Spleen (tissue), 11 donors: ENCODE results near the gene WNT9A. TPM values are rescaled to one million over a fixed set of nuclear protein-coding genes. Genes with fewer than 3 reads are reported as not detected.
A peak's percentile ranks its signal among the peaks of the same experiment; 100 is the strongest.

Source experiments
- DNase-seq: peaks from one replicate; pipeline ENCODE4 v3.0.0-alpha.2; 2020
- H3K27ac ChIP-seq, 8 donors: fragments of 200-600 bp; sonication (generic) in 7 of 8; 1 replicate in 4 of 8; 2 replicates in 4 of 8; pipeline versions ENCODE4 v1.5.0 to v1.8.0; 2016 to 2021; ENCODE audit warnings: inconsistent platforms in 4 of 8, mild to moderate bottlenecking in 4 of 8, moderate library complexity in 1 of 8
- H3K27me3 ChIP-seq, 7 donors: fragments of 200-600 bp; sonication (generic) in 6 of 7; replicated peaks in 1 of 7; 1 replicate in 4 of 7; 2 replicates in 3 of 7; pipeline versions ENCODE4 v1.5.0 to v1.8.0; 2016 to 2021; ENCODE audit warnings: inconsistent platforms in 3 of 7, mild to moderate bottlenecking in 1 of 7
- H3K36me3 ChIP-seq, 6 donors: fragments of 200-600 bp; sonication (generic) in 5 of 6; 1 replicate in 4 of 6; 2 replicates in 2 of 6; pipeline versions ENCODE4 v1.5.0 to v1.8.0; 2016 to 2021; ENCODE audit warnings: inconsistent platforms in 2 of 6
- H3K4me1 ChIP-seq, 6 donors: fragments of 200-600 bp; sonication (generic) in 5 of 6; 1 replicate in 3 of 6; 2 replicates in 3 of 6; pipeline versions ENCODE4 v1.5.0 to v1.8.0; 2016 to 2021; ENCODE audit warnings: inconsistent platforms in 3 of 6
- H3K4me3 ChIP-seq, 8 donors: fragments of 200-600 bp; sonication (generic) in 7 of 8; 1 replicate in 4 of 8; 2 replicates in 4 of 8; pipeline versions ENCODE4 v1.5.0 to v1.8.0; 2016 to 2021; ENCODE audit warnings: inconsistent platforms in 4 of 8, mild to moderate bottlenecking in 4 of 8, moderate library complexity in 2 of 8
- H3K9me3 ChIP-seq, 8 donors: fragments of 200-600 bp; sonication (generic) in 7 of 8; 1 replicate in 4 of 8; 2 replicates in 4 of 8; pipeline versions ENCODE4 v1.5.0 to v1.8.0; 2016 to 2021; ENCODE audit warnings: inconsistent platforms in 4 of 8
- POLR2A ChIP-seq, 3 donors: fragments of 450-650 bp; IDR thresholded peaks; one replicate each; pipeline ENCODE4 v1.5.1; 2017; ENCODE audit warnings: antibody characterized with exemption in 3 of 3, mild to moderate bottlenecking in 1 of 3
- POLR2AphosphoS5 ChIP-seq, 3 donors: sonication (generic); formaldehyde crosslinking; IDR thresholded peaks; one replicate each; pipeline ENCODE4 v1.5.1; 2017; ENCODE audit warnings: antibody characterized with exemption in 3 of 3
- WGBS, 5 donors: extraction: QIAGEN DNeasy Blood & Tissue Kit in 3 of 5; methylation state at CpG; one replicate each; pipeline versions ENCODE4 v1.1.5 to v1.1.7; 2013 to 2018; 5-methylcytosine and 5-hydroxymethylcytosine counted together
- intact Hi-C: fragments of 100-400 bp; cut with DNase I; formaldehyde crosslinking; loops from one replicate; pipeline ENCODE4 v1.15.0; 2023; ENCODE audit warnings: low total_unique reads
- polyA plus RNA-seq, 3 donors: library from polyadenylated mRNA; stranded (reverse); fragments of 200-250 nt; gene quantifications; one replicate each; pipeline ENCODE4 v1.2.1, GENCODE V29; 2013
- total RNA-seq, 7 donors: library from RNA; depleted of rRNA in 3 of 7; stranded (reverse); fragments of >200 nt in 3 of 7; fragmentation: NEBNext Ultra II Directional in 4 of 7; extraction: Animal tissue kit (Norgen Biotek cat#: 25700) in 4 of 7; gene quantifications; one replicate each; pipeline versions ENCODE4 v1.1.0 to v1.2.1, GENCODE V29; 2016 to 2021
- TF ChIP-seq, protein P1 (sequence below), 11 experiments: fragments of 200-600 bp in 7 of 11; fragments of 450-650 bp in 4 of 11; sonication (generic) in 4 of 11; IDR thresholded peaks in 8 of 11; conservative IDR thresholded peaks in 3 of 11; 1 replicate in 7 of 11; 2 replicates in 4 of 11; pipeline versions ENCODE4 v1.4.0 to v1.8.0; 2016 to 2021; ENCODE audit warnings: antibody characterized with exemption in 11 of 11, inconsistent platforms in 4 of 11, mild to moderate bottlenecking in 1 of 11
- donor health status: healthy with polysubstance abuse.
- donor health status: DM: no; HTN: no; CAD: no; lungs with moderate emphysema.
- donor health status: DM: no; HTN: no; CAD: no.
- donor health status: Bipolar disorder and iron deficiency.
- donor health status: healthy.
- donor health status: DM: no; HTN: no; CAD: no.
- donor health status: DM: yes; HTN: yes; CAD: no.

Gene WNT9A
- total and polyA plus RNA-seq, 10 donors, result 0.08 to 3.6 (median 0.77) TPM

DNA sequence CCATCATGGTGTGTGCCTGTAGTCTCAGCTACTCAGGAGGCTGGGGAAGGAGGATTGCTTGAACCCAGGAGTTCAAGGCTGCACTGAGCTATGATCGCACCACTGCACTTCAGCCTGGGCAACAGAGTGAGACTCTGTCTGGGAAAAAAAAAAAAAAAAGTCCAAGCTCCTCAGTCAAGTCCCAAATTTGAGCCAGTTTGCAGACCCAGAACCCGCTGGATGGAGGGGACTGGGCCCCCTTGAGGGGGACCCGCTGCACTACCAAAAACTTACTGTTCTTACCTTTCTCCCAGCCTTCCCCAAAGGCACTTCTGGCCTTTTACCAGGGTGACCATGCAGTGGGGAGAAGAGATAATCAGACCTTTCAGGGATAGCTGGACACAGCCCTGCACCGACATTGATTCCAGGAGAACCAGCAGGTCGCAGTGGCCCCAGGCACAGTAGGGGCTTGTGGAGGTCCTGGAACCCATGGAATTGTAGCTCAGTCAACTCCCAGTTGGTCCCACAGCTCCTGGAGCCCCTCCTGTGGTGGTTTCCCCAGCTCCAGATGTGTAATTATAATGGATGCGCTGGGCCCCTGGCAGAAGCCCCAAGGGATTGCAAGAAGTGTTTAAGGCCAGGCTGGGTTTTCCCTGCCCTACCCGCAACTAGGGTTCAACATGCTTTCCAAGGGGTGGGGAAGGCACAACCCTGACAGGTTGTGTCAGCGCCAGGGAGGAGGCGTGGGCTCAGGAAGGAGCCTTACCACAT is 4.1 kb upstream of the WNT9A start:
- 82 to 92% (median 86%) methylated on average over 5 to 9 of the region's 9 CpGs for WGBS, 5 donors
- H3K4me1 ChIP-seq, result peaks cover 9 to 22% (median 14%) of the 10 kb centered on the region in 6 donors
- peaks cover 0 to 6% (median 0%) of the 10 kb centered on the region in 8 donors for H3K9me3 ChIP-seq
- H3K4me3 ChIP-seq, result no peak overlapping the region
- TF ChIP-seq POLR2AphosphoS5 (IDR thresholded peaks at IDR 0.05), result no peak
- H3K36me3 ChIP-seq, result no peaks in the 10 kb centered on the region
- peaks cover 0 to 89% (median 25%) of the 10 kb centered on the region in 7 donors for H3K27me3 ChIP-seq
- no peak overlapping the region for H3K27ac ChIP-seq
- peak; percentile 41 for DNase-seq
- intact Hi-C loops, result loop anchor here (5.0 kb wide), 1 partner anchor 469 kb away; no protein-coding TSS in a partner anchor

DNA sequence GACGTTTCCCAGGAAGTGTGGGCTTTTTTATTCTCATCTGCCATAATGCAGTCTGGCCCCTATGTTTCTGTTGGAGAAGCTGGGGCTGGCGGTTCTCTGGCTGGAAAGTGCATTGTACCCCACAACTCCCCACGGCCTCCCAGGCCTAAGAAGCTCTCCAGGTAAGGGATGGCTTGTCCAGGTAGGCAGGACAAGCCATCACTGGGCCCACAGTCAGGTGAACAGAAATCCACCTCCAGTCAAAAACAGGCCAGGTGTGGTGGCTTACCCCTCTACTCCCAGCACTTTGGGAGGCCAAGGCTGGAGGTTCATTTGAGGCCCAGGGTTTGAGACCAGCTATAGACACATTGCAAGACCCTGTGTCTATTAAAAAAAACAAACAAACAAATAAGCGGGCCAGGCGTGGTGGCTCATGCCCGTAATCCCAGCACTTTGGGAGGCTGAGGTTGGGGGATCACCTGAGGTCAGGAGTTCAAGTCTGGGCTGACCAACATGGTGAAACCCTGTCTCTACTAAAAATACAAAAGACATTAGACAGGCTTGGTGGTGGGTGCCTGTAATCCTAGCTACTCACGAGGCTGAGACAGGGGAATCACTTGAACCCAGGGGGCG is 3.1 kb upstream of the WNT9A start:
- WGBS, 5 donors, result 78 to 88% (median 80%) methylated on average over 8 of the region's 8 CpGs
- no peak overlapping the region for H3K4me3 ChIP-seq
- peaks cover 0 to 91% (median 32%) of the 10 kb centered on the region in 7 donors for H3K27me3 ChIP-seq
- H3K36me3 ChIP-seq, result no peaks in the 10 kb centered on the region
- peaks cover 17 to 31% (median 24%) of the 10 kb centered on the region in 6 donors for H3K4me1 ChIP-seq
- TF ChIP-seq POLR2A (IDR thresholded peaks at IDR 0.05), result no peak
- TF ChIP-seq POLR2AphosphoS5 (IDR thresholded peaks at IDR 0.05), result no peak
- TF ChIP-seq, protein P1, sequence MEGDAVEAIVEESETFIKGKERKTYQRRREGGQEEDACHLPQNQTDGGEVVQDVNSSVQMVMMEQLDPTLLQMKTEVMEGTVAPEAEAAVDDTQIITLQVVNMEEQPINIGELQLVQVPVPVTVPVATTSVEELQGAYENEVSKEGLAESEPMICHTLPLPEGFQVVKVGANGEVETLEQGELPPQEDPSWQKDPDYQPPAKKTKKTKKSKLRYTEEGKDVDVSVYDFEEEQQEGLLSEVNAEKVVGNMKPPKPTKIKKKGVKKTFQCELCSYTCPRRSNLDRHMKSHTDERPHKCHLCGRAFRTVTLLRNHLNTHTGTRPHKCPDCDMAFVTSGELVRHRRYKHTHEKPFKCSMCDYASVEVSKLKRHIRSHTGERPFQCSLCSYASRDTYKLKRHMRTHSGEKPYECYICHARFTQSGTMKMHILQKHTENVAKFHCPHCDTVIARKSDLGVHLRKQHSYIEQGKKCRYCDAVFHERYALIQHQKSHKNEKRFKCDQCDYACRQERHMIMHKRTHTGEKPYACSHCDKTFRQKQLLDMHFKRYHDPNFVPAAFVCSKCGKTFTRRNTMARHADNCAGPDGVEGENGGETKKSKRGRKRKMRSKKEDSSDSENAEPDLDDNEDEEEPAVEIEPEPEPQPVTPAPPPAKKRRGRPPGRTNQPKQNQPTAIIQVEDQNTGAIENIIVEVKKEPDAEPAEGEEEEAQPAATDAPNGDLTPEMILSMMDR (IDR thresholded peaks at IDR 0.05 in 8 of 11, conservative IDR thresholded peaks at IDR 0.05 in 3 of 11), result no peak
- H3K9me3 ChIP-seq, result peaks cover 0 to 5% (median 0%) of the 10 kb centered on the region in 8 donors
- no peak for DNase-seq
- intact Hi-C loops, result loop anchor here (5.0 kb wide), 1 partner anchor 469 kb away; no protein-coding TSS in a partner anchor
- no peak overlapping the region for H3K27ac ChIP-seq

DNA sequence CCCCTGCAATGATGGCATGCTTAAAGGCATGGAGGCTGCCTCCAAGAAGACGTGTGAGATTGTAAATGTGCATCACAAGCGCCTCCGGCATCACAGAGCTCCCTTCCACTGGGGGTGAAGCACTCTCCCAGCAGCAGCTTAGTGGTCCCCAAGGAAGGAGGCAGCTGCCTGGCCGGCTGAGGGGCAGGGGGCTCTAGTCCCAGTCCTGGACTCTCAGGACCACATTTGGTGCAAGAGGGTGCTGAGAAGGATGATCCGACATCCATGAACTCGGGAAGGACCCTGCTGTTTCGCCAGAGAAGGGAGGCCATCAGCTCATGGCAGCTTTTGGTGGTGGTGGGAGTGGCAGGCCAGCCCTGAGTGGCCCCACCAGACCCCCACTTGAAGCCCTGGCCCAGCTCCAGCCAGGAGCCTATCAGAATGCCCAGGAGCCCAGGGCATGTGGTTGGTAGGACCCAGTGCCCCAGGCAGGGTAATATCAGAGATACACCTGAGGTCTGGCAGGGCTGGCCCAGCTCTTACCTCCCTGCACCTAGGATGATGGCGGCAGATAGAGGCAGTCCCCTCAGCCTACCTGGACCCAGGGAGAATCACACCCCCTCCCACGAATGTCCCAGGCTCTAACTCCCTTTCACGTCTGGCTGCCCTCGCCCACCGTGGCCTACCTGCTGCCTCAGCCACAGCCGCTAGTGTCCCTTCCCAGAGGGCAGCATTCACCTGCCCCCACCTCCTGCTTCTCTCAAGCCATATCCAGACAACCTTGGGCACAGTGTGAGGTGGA is 2.4 kb upstream of the WNT9A start:
- Histone ChIP-seq H3K9me3 (peaks cover 0 to 5% (median 0%) of the 10 kb centered on the region in 8 donors), H3K4me1 (peaks cover 18 to 38% (median 30%) of the 10 kb centered on the region in 6 donors), H3K27me3 (peaks cover 0 to 91% (median 32%) of the 10 kb centered on the region in 7 donors), H3K27ac (no peak overlapping the region), H3K36me3 (no peaks in the 10 kb centered on the region), H3K4me3 (no peak overlapping the region)
- TF ChIP-seq POLR2AphosphoS5 (IDR thresholded peaks at IDR 0.05), result no peak
- TF ChIP-seq, protein P1 (IDR thresholded peaks at IDR 0.05 in 8 of 11, conservative IDR thresholded peaks at IDR 0.05 in 3 of 11), result no peak
- no peak for TF ChIP-seq POLR2A (IDR thresholded peaks at IDR 0.05)
- peak; percentile 52 for DNase-seq
- intact Hi-C loops, result loop anchor here (5.0 kb wide), 2 partner anchors 188 to 468 kb away; no protein-coding TSS in a partner anchor
- 86 to 94% (median 89%) methylated on average over 10 to 13 of the region's 13 CpGs for WGBS, 5 donors

DNA sequence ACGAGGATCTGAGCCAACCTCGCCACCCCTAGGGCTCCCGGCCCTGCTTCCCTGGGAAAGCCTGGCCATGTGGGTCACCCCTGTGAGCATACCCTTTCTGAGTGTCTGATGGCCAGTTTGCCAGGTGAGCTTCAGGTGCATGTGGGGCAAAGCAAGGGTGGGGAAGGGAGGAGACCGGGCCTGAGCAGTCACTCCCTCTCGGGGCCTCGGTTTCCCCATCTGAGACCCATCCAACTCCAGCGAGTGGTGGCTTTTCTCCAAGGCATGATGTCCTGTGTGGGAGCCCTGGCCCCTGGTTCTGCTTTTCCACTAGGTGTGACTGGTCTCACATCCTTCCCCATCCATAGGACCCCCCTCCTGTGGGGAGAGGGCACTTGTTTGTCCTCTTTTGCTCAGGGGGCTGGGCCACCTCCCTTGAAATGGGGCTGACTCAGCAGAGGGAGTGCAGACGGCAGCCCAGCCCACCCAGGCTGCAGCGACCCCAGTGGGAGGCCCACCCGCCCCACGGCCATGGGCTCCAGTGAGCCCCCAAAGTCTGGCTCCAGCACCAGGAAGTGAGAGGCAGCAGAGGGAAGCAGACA is 1.7 kb upstream of the WNT9A start:
- H3K4me3 ChIP-seq, result no peak overlapping the region
- peaks cover 0 to 2% (median 0%) of the 10 kb centered on the region in 8 donors for H3K9me3 ChIP-seq
- no peaks in the 10 kb centered on the region for H3K36me3 ChIP-seq
- H3K4me1 ChIP-seq, result peaks cover 18 to 41% (median 31%) of the 10 kb centered on the region in 6 donors
- no peak overlapping the region for H3K27ac ChIP-seq
- TF ChIP-seq POLR2A (IDR thresholded peaks at IDR 0.05), result no peak
- TF ChIP-seq POLR2AphosphoS5 (IDR thresholded peaks at IDR 0.05), result no peak
- TF ChIP-seq, protein P1 (IDR thresholded peaks at IDR 0.05 in 8 of 11, conservative IDR thresholded peaks at IDR 0.05 in 3 of 11), result no peak
- WGBS, 5 donors, result 77 to 86% (median 81%) methylated on average over 7 to 11 of the region's 11 CpGs
- peaks cover 0 to 93% (median 28%) of the 10 kb centered on the region in 7 donors for H3K27me3 ChIP-seq
- intact Hi-C loops, result loop anchor here (5.0 kb wide), 1 partner anchor 187 kb away; no protein-coding TSS in a partner anchor
- DNase-seq, result peak; percentile 43
